Panc1 (cell line): Measurements from ENCODE around the gene MS4A15. TPM values are rescaled to one million over a fixed set of nuclear protein-coding genes. Genes with fewer than 3 reads are reported as not detected.

Experiments used
- ATAC-seq: fragments of 200-7000 bp; cut with Tn5 transposase; 2 replicates; pipeline ENCODE4 v1.9.1; 2020; ENCODE audit warnings: mild to moderate bottlenecking, moderate library complexity
- BruUV-seq: library from RNA; stranded (reverse); fragments of 400-500 nt; replicated peaks from 2 replicates; lab custom pipeline; 2021; lab: Mats Ljungman, UMichigan
- CTCF ChIA-PET: fragments of 300-600 bp; sonication (Branson Sonifier 250); formaldehyde crosslinking; loops from one replicate; lab custom pipeline; 2022; ENCODE audit warnings: antibody characterized with exemption; lab: Charles Lee
- POLR2A ChIA-PET: fragments of 300-600 bp; sonication (Branson Sonifier 250); formaldehyde crosslinking; loops from one replicate; lab custom pipeline; 2022; ENCODE audit warnings: antibody characterized with exemption; lab: Charles Lee
- DNase-seq: peaks from one replicate; pipeline ENCODE4 v3.0.0-alpha.2; 2010; ENCODE audit warnings: low read depth, low spot score
- H3K27ac ChIP-seq: 2 replicates; pipeline ENCODE4 v1.5.1; 2011; ENCODE audit warnings: mild to moderate bottlenecking, low read length, inconsistent platforms
- H3K27me3 ChIP-seq: fragments of 200-500 bp; sonication (Bioruptor generic); 2 replicates; pipeline ENCODE4 v1.6.0; 2014; ENCODE audit warnings: low read length, inconsistent platforms; ENCODE audit not compliant: control insufficient read depth, insufficient read depth
- H3K36me3 ChIP-seq: fragments of 200-500 bp; sonication (Bioruptor generic); 2 replicates; pipeline ENCODE4 v1.5.1; 2014; ENCODE audit warnings: inconsistent platforms, mild to moderate bottlenecking, low read length, moderate library complexity; ENCODE audit not compliant: control insufficient read depth, insufficient read depth
- H3K4me1 ChIP-seq: 2 replicates; pipeline ENCODE4 v1.5.1; 2011; ENCODE audit warnings: inconsistent platforms, mild to moderate bottlenecking, low read length, moderate library complexity; ENCODE audit not compliant: control insufficient read depth, insufficient read depth
- H3K4me3 ChIP-seq, 2 experiments: 2 replicates each; pipeline ENCODE4 v1.5.1; 2011 to 2012; ENCODE audit warnings: low read depth in 2 of 2, low read length in 2 of 2, mild to moderate bottlenecking in 2 of 2, inconsistent platforms in 1 of 2, moderate library complexity in 1 of 2
- H3K9me3 ChIP-seq: fragments of 200-500 bp; sonication (Bioruptor generic); 2 replicates; pipeline ENCODE4 v1.5.1; 2014; ENCODE audit warnings: low read depth, mild to moderate bottlenecking, inconsistent platforms, low read length, moderate library complexity; ENCODE audit not compliant: control insufficient read depth, insufficient read depth
- CTCF ChIP-seq: fragments of 450-650 bp; IDR thresholded peaks from 2 replicates; pipeline ENCODE4 v1.5.1; 2017; ENCODE audit warnings: mild to moderate bottlenecking
- POLR2AphosphoS5 ChIP-seq: IDR thresholded peaks from 2 replicates; pipeline ENCODE4 v1.6.1; 2012; ENCODE audit warnings: mild to moderate bottlenecking, low read depth, low read length, moderate library complexity
- SIN3A ChIP-seq: IDR thresholded peaks from 2 replicates; pipeline ENCODE4 v1.6.1; 2012; ENCODE audit warnings: low read depth, mild to moderate bottlenecking, low read length, moderate library complexity, borderline replicate concordance; ENCODE audit not compliant: insufficient read depth
- TCF7L2 ChIP-seq: IDR thresholded peaks from 2 replicates; pipeline ENCODE4 v1.6.1; 2011; ENCODE audit warnings: mild to moderate bottlenecking, low read depth, low read length, inconsistent platforms
- in situ Hi-C: cut with HindIII; loops from 2 replicates; pipeline ENCODE4 v1.10.0; 2016; ENCODE audit warnings: low sequenced_read_pairs, low pct_unique_long_range_greater_than_20kb
- intact Hi-C: fragments of 100-400 bp; cut with micrococcal nuclease; formaldehyde crosslinking; loops from one replicate; pipeline ENCODE4 v1.10.0; 2022; ENCODE audit not compliant: unreplicated experiment
- total RNA-seq: library from RNA; stranded (reverse); gene quantifications from one replicate; pipeline ENCODE4 v1.2.1, GENCODE V29; 2021; ENCODE audit not compliant: unreplicated experiment
- TF ChIP-seq, protein P1 (sequence below), 2 experiments: IDR thresholded peaks; 2 replicates each; pipeline ENCODE4 v1.6.1; 2011 to 2012; ENCODE audit warnings: low read depth in 2 of 2, control low read depth in 1 of 2, low read length in 1 of 2, mild to moderate bottlenecking in 1 of 2, moderate library complexity in 1 of 2; ENCODE audit not compliant: insufficient read depth in 1 of 2

Gene MS4A15
- total RNA-seq, 1 experiment from 2014 or later = not detected

DNA sequence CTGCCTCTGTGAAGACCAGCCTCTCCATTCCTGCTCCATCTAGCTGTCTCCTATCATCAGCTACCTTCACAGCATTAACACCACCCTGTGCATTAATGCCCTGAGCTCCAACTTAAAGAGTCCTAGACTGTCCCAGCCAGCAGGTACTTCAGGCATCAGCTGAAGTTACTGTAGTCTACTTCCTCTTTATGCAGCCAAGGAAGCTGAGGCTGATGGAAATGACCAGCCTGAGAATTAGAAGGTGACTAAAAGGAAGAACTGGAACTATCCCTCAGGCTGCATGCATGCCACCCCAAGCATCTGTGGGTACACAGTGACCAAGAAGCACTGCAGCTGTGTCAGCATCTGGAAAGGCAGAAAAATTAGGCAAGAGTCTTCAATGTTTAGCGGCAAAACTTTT lies 56.7 kb downstream of the MS4A15 start:
- ATAC-seq = no peak; the same call in 1 of the 2 replicates
- Histone ChIP-seq H3K36me3 (no peaks in the 10 kb centered on the region), H3K9me3 (no peaks in the 10 kb centered on the region), H3K27ac (no peak overlapping the region), H3K27me3 (no peaks in the 10 kb centered on the region), H3K4me1 (no peaks in the 10 kb centered on the region), H3K4me3 (no peak overlapping the region)
- DNase-seq = no peak
- CTCF ChIA-PET = no interaction called here
- in situ Hi-C loops (no loop called here), intact Hi-C loops (no loop called here)
- TF ChIP-seq, protein P1, sequence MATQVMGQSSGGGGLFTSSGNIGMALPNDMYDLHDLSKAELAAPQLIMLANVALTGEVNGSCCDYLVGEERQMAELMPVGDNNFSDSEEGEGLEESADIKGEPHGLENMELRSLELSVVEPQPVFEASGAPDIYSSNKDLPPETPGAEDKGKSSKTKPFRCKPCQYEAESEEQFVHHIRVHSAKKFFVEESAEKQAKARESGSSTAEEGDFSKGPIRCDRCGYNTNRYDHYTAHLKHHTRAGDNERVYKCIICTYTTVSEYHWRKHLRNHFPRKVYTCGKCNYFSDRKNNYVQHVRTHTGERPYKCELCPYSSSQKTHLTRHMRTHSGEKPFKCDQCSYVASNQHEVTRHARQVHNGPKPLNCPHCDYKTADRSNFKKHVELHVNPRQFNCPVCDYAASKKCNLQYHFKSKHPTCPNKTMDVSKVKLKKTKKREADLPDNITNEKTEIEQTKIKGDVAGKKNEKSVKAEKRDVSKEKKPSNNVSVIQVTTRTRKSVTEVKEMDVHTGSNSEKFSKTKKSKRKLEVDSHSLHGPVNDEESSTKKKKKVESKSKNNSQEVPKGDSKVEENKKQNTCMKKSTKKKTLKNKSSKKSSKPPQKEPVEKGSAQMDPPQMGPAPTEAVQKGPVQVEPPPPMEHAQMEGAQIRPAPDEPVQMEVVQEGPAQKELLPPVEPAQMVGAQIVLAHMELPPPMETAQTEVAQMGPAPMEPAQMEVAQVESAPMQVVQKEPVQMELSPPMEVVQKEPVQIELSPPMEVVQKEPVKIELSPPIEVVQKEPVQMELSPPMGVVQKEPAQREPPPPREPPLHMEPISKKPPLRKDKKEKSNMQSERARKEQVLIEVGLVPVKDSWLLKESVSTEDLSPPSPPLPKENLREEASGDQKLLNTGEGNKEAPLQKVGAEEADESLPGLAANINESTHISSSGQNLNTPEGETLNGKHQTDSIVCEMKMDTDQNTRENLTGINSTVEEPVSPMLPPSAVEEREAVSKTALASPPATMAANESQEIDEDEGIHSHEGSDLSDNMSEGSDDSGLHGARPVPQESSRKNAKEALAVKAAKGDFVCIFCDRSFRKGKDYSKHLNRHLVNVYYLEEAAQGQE (IDR thresholded peaks at IDR 0.05; ENCODE audit: insufficient read depth in 1 of 2, low read depth in 2 of 2, low read length in 1 of 2) = no peak
- TF ChIP-seq SIN3A = no peak
- TF ChIP-seq CTCF = no peak
- no peak for TF ChIP-seq POLR2AphosphoS5
- no peak for TF ChIP-seq TCF7L2
- POLR2A ChIA-PET = no interaction called here
- no TSS peak for BruUV-seq

GRCh38 chr11:60814112-60814511 lies 57.4 kb downstream of the MS4A15 start:
- POLR2A ChIA-PET = no interaction called here
- H3K9me3 ChIP-seq = no peaks in the 10 kb centered on the region
- TF ChIP-seq CTCF (no peak), SIN3A (no peak), POLR2AphosphoS5 (no peak), TCF7L2 (no peak)
- TF ChIP-seq, protein P1 (IDR thresholded peaks at IDR 0.05; ENCODE audit: insufficient read depth in 1 of 2, low read depth in 2 of 2, low read length in 1 of 2) = no peak
- no peak overlapping the region for H3K27ac ChIP-seq
- H3K4me1 ChIP-seq = no peaks in the 10 kb centered on the region
- intact Hi-C loops (no loop called here), in situ Hi-C loops (no loop called here)
- ATAC-seq = no peak
- no peak for DNase-seq
- no peaks in the 10 kb centered on the region for H3K36me3 ChIP-seq
- CTCF ChIA-PET = no interaction called here
- BruUV-seq = no TSS peak
- H3K4me3 ChIP-seq = no peak overlapping the region
- no peaks in the 10 kb centered on the region for H3K27me3 ChIP-seq
